ENCODE measurements around the gene HSDL1. TPM values are rescaled to one million over a fixed set of nuclear protein-coding genes. Genes with fewer than 3 reads are reported as not detected.

The HSDL1 gene
- total RNA-seq, 2 experiments from 2014 or later = 16.3 to 25.1 TPM

DNA sequence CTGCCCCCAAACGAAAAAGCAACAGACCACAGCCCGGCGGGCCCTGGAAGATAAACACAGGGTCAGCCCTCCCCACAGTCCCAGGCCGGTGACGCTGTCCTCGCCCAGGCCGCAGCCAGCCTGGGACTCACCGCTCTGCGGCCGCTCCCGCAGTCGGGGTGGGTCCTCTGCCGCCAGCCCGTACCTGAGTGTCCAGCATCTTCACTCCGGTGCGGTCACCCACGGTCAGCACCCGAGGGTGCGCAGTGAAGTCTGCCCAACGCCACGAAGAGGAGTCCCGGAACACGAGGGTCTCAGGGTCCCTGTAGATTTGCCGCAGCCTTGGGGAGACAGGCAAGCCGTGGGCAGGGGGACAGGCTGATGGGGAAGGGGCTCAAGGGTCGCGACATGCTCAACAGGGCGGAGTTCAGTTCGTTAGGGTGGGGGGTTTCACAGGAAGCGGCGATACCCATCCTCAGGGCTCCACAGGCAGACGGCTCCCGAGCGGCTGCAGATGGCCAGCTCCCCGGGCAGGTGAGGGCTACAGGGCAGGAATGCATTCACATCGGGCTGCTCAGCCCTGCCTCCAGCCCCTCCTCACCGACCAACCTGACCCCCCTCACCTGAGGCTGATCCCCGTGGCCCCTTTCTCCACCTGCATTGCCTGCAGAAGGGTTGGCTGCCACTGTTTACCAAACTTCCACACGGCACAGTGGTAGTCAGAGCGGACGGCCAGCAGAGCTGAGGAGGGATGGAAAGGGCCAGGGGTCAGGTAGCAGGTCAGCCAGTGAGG, 36.4 kb upstream of the HSDL1 start:
- no peaks in the 10 kb centered on the region for H3K9me3 ChIP-seq (ENCODE audit: low read length)
- H3K27ac ChIP-seq (ENCODE audit: low read depth, low read length, poor library complexity, severe bottlenecking) = no peak overlapping the region
- DNase-seq (ENCODE audit: low spot score) = no peak
- H3K9me2 ChIP-seq (ENCODE audit: insufficient read depth, low read length) = no peaks in the 10 kb centered on the region
- H3K79me2 ChIP-seq (ENCODE audit: insufficient read depth, low read depth, low read length) = peaks cover 17% of the 10 kb centered on the region; the same call in 1 of the 2 replicates
- BruUV-seq (replicated peaks) = no TSS peak
- H3K36me3 ChIP-seq (ENCODE audit: insufficient read depth, low read length) = peaks cover 60% of the 10 kb centered on the region
- TF ChIP-seq, protein P1, sequence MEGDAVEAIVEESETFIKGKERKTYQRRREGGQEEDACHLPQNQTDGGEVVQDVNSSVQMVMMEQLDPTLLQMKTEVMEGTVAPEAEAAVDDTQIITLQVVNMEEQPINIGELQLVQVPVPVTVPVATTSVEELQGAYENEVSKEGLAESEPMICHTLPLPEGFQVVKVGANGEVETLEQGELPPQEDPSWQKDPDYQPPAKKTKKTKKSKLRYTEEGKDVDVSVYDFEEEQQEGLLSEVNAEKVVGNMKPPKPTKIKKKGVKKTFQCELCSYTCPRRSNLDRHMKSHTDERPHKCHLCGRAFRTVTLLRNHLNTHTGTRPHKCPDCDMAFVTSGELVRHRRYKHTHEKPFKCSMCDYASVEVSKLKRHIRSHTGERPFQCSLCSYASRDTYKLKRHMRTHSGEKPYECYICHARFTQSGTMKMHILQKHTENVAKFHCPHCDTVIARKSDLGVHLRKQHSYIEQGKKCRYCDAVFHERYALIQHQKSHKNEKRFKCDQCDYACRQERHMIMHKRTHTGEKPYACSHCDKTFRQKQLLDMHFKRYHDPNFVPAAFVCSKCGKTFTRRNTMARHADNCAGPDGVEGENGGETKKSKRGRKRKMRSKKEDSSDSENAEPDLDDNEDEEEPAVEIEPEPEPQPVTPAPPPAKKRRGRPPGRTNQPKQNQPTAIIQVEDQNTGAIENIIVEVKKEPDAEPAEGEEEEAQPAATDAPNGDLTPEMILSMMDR (conservative IDR thresholded peaks at IDR 0.05; ENCODE audit: low read length) = no peak
- no peak for TF ChIP-seq EZH2phosphoT487 (IDR thresholded peaks at IDR 0.05; ENCODE audit: borderline replicate concordance, low read depth, low read length)
- H3K4me1 ChIP-seq (ENCODE audit: insufficient read depth, low read length, poor library complexity, severe bottlenecking) = peaks cover 9% of the 10 kb centered on the region
- no peaks in the 10 kb centered on the region; the same call in 1 of the 2 replicates for H4K20me1 ChIP-seq (ENCODE audit: insufficient read depth, low read length)
- CTCF ChIA-PET (ENCODE audit: unreplicated experiment) = no interaction called here
- POLR2A ChIA-PET = interaction anchor here (0.6 kb wide), 1 partner anchor 59 kb away, joined by 3 read pairs; no protein-coding TSS in a partner anchor
- no peak overlapping the region for H3K4me2 ChIP-seq (ENCODE audit: low read length)
- intact Hi-C loops (cut with micrococcal nuclease; ENCODE audit: unreplicated experiment) = no loop called here
- H2AFZ ChIP-seq (ENCODE audit: low read length) = no peak overlapping the region
- H3K4me3 ChIP-seq (ENCODE audit: low read depth, low read length, poor library complexity, severe bottlenecking) = no peak overlapping the region

DNA sequence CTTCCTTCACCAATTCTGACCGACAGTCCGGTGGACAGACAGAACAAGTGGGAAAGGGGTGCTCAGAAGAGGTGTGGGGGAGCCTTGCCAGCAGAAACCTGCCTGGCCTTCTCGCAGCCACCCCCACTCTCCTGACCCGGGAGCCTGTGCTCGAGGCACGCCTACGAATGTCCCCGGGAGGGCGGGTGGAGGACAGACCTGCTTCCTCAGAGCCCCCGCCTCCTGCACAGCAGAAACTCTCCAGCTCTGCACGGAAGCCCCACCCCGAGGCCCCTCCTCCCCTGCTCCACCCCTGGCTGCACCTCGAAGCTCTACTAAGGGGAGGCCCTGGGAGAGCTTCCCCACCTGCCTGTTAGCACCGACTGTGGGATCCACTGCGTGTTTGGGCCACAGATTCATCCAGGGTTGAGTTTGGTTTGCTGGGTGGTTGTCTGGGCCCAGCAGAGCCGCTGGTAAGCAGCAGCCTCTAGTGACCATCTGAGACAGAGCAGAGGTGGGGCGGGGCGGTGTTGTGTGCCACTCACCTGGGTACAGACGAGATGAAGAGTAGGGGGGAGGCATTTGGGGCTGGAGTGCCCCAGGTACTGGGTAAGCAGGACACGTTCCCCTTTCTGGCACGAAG, 35.7 kb upstream of the HSDL1 start:
- Histone ChIP-seq H3K9me3 (ENCODE audit: low read length) (no peaks in the 10 kb centered on the region), H3K27ac (ENCODE audit: low read depth, low read length, poor library complexity, severe bottlenecking) (no peak overlapping the region), H3K4me1 (ENCODE audit: insufficient read depth, low read length, poor library complexity, severe bottlenecking) (peaks cover 3% of the 10 kb centered on the region), H3K4me3 (ENCODE audit: low read depth, low read length, poor library complexity, severe bottlenecking) (no peak overlapping the region), H2AFZ (ENCODE audit: low read length) (no peak overlapping the region), H3K9me2 (ENCODE audit: insufficient read depth, low read length) (no peaks in the 10 kb centered on the region), H4K20me1 (ENCODE audit: insufficient read depth, low read length) (no peaks in the 10 kb centered on the region; the same call in 1 of the 2 replicates), H3K36me3 (ENCODE audit: insufficient read depth, low read length) (peaks cover 60% of the 10 kb centered on the region), H3K79me2 (ENCODE audit: insufficient read depth, low read depth, low read length) (peaks cover 10% of the 10 kb centered on the region; the same call in 1 of the 2 replicates), H3K4me2 (ENCODE audit: low read length) (no peak overlapping the region)
- POLR2A ChIA-PET = no interaction called here
- no TSS peak for BruUV-seq (replicated peaks)
- DNase-seq (ENCODE audit: low spot score) = no peak
- CTCF ChIA-PET (ENCODE audit: unreplicated experiment) = no interaction called here
- TF ChIP-seq EZH2phosphoT487 (IDR thresholded peaks at IDR 0.05; ENCODE audit: borderline replicate concordance, low read depth, low read length) = no peak
- TF ChIP-seq, protein P1 (conservative IDR thresholded peaks at IDR 0.05; ENCODE audit: low read length) = no peak
- intact Hi-C loops (cut with micrococcal nuclease; ENCODE audit: unreplicated experiment) = no loop called here

Measured in OCI-LY7 (cell line).